HepG2 (cell line): ENCODE results near the gene MACROD2. TPM values are rescaled to one million over a fixed set of nuclear protein-coding genes. Genes with fewer than 3 reads are reported as not detected.

Source experiments
- MEF2D ChIP-seq: sonication (generic); formaldehyde crosslinking; IDR thresholded peaks from 2 replicates; pipeline ENCODE4 v1.5.1; 2020; ENCODE audit warnings: mild to moderate bottlenecking, missing genetic modification reagents
- MTA1 ChIP-seq: sonication (generic); formaldehyde crosslinking; IDR thresholded peaks from 2 replicates; pipeline ENCODE4 v1.4.0; 2020; ENCODE audit warnings: missing genetic modification reagents, mild to moderate bottlenecking, borderline replicate concordance
- SIN3B ChIP-seq: fragments of 150-350 bp; IDR thresholded peaks from 2 replicates; pipeline ENCODE4 v1.6.1; 2014; ENCODE audit warnings: low read length
- TEAD2 ChIP-seq: sonication (generic); formaldehyde crosslinking; IDR thresholded peaks from 2 replicates; pipeline ENCODE4 v1.9.0; 2021; ENCODE audit warnings: missing genetic modification reagents
- YY1 ChIP-seq: IDR thresholded peaks from 2 replicates; pipeline ENCODE4 v1.6.1; 2011; ENCODE audit warnings: low read length, low read depth, moderate library complexity, mild to moderate bottlenecking; ENCODE audit not compliant: insufficient read depth, insufficient replicate concordance
- ZFP36L1 ChIP-seq: sonication (generic); formaldehyde crosslinking; IDR thresholded peaks from 2 replicates; pipeline ENCODE4 v1.8.0; 2022; ENCODE audit warnings: mild to moderate bottlenecking, missing genetic modification reagents, moderate library complexity
- ZFP90 ChIP-seq: sonication (generic); formaldehyde crosslinking; IDR thresholded peaks from 2 replicates; pipeline ENCODE4 v1.8.0; 2022; ENCODE audit warnings: missing genetic modification reagents, mild to moderate bottlenecking, inconsistent platforms, borderline replicate concordance
- ZNF260 ChIP-seq: sonication (generic); formaldehyde crosslinking; IDR thresholded peaks from 2 replicates; pipeline ENCODE4 v1.4.0; 2020; ENCODE audit warnings: missing genetic modification reagents, low read depth, mild to moderate bottlenecking, borderline replicate concordance
- ZNF451 ChIP-seq: sonication (generic); formaldehyde crosslinking; IDR thresholded peaks from 2 replicates; pipeline ENCODE4 v1.5.0; 2020; ENCODE audit warnings: mild to moderate bottlenecking, missing genetic modification reagents
- ZNF550 ChIP-seq: sonication (generic); formaldehyde crosslinking; IDR thresholded peaks from 2 replicates; pipeline ENCODE4 v1.4.0; 2020; ENCODE audit warnings: mild to moderate bottlenecking, missing genetic modification reagents, borderline replicate concordance
- polyA plus RNA-seq, 8 experiments: library from polyadenylated mRNA; depleted of rRNA in 3 of 8; stranded (reverse) in 7 of 8; unstranded in 1 of 8; fragments of >200 nt; fragmentation: Illumina TruSeq in 4 of 8; extraction: Trizol in 4 of 8; gene quantifications; 2 replicates each; pipeline versions ENCODE4 v1.2.1 to v1.2.3, GENCODE V29; 2011 to 2016; ENCODE audit warnings: low read depth in 4 of 8, missing spikeins in 1 of 8, mixed read lengths in 1 of 8; ENCODE audit not compliant: insufficient read depth in 1 of 8
- total RNA-seq, 5 experiments: library from RNA; depleted of rRNA; stranded (reverse); fragments of >200 nt; fragmentation: Illumina TruSeq; extraction: Trizol; gene quantifications; 2 replicates each; pipeline ENCODE4 v1.2.3, GENCODE V29; 2016; ENCODE audit warnings: low read depth in 1 of 5
- TF ChIP-seq, protein P1 (sequence below): sonication (generic); formaldehyde crosslinking; IDR thresholded peaks from 2 replicates; pipeline ENCODE4 v1.5.0; 2020; ENCODE audit warnings: mild to moderate bottlenecking, missing genetic modification reagents
- TF ChIP-seq, protein P2 (sequence below): sonication (generic); formaldehyde crosslinking; conservative IDR thresholded peaks from 2 replicates; pipeline ENCODE4 v1.4.0; 2020; ENCODE audit warnings: mild to moderate bottlenecking, missing genetic modification reagents, moderate library complexity
- TF ChIP-seq, protein P3 (sequence below): sonication (generic); formaldehyde crosslinking; IDR thresholded peaks from 2 replicates; pipeline ENCODE4 v1.5.0; 2020; ENCODE audit warnings: mild to moderate bottlenecking, missing genetic modification reagents, moderate library complexity
- TF ChIP-seq, protein P4 (sequence below): sonication (generic); formaldehyde crosslinking; IDR thresholded peaks from 2 replicates; pipeline ENCODE4 v1.5.0; 2020; ENCODE audit warnings: missing genetic modification reagents

The MACROD2 gene
- total and polyA plus RNA-seq, 2 of the 13 experiments (the other 11 are each of a cell fraction or from before 2014, with no cell fraction given): 0.13 to 0.51 TPM

DNA sequence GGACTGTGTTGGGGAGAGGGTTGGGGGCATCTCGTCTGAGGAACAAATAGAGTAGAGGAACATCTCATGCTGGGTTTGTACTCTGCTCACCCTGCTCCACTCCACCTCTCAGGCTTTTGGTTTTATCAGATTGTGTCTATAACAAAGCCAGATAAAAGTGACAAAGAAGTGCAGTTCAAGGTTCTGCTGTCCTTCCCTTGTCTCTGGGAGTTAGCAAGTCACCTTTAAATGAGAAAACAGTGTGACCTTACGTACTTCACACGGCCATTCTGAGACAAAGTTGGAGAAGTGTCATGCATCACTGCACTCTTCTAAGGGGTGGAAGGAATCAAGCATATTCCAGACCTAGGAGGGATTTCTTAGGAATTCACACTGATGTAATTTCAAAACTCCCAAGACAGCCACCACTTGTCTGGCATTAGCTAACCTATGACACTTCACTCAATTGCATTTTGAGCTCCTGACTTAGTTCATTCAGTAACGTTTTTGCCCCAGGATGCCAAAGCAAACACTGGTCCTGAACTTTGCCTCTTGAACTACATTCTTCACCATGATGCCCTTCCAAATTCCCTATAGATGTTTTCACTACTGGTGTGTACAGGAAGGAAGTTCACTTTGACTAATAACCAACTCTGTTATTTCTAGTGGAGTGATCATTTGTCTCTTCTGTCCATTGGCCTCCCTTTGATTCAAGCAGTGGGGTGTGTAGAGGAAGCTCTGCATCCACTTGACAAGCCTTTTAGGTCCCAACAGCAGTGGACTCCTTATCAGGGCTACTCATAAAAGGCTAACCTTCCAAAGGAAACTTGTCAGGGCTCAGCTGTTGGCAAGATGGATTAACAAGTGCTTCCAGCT, 989.7 kb downstream of the MACROD2 start (continued):
- TF ChIP-seq TEAD2 (CRISPR knock-in tag) (no peak), MTA1 (CRISPR knock-in tag) (peak; percentile 56; the same call in 1 of the 2 replicates), ZFP90 (CRISPR knock-in tag) (no peak), MEF2D (CRISPR knock-in tag) (peak; percentile 96), ZNF260 (CRISPR knock-in tag) (no peak), ZNF550 (CRISPR knock-in tag) (no peak), SIN3B (no peak), YY1 (no peak), ZFP36L1 (CRISPR knock-in tag) (no peak), ZNF451 (no peak; the same call in 1 of the 2 replicates)
- TF ChIP-seq, protein P1, sequence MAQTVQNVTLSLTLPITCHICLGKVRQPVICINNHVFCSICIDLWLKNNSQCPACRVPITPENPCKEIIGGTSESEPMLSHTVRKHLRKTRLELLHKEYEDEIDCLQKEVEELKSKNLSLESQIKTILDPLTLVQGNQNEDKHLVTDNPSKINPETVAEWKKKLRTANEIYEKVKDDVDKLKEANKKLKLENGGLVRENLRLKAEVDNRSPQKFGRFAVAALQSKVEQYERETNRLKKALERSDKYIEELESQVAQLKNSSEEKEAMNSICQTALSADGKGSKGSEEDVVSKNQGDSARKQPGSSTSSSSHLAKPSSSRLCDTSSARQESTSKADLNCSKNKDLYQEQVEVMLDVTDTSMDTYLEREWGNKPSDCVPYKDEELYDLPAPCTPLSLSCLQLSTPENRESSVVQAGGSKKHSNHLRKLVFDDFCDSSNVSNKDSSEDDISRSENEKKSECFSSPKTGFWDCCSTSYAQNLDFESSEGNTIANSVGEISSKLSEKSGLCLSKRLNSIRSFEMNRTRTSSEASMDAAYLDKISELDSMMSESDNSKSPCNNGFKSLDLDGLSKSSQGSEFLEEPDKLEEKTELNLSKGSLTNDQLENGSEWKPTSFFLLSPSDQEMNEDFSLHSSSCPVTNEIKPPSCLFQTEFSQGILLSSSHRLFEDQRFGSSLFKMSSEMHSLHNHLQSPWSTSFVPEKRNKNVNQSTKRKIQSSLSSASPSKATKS (CRISPR knock-in tag): 0 out of 2 replicates have a peak, but pooled peaks have one; percentile 56
- TF ChIP-seq, protein P2, sequence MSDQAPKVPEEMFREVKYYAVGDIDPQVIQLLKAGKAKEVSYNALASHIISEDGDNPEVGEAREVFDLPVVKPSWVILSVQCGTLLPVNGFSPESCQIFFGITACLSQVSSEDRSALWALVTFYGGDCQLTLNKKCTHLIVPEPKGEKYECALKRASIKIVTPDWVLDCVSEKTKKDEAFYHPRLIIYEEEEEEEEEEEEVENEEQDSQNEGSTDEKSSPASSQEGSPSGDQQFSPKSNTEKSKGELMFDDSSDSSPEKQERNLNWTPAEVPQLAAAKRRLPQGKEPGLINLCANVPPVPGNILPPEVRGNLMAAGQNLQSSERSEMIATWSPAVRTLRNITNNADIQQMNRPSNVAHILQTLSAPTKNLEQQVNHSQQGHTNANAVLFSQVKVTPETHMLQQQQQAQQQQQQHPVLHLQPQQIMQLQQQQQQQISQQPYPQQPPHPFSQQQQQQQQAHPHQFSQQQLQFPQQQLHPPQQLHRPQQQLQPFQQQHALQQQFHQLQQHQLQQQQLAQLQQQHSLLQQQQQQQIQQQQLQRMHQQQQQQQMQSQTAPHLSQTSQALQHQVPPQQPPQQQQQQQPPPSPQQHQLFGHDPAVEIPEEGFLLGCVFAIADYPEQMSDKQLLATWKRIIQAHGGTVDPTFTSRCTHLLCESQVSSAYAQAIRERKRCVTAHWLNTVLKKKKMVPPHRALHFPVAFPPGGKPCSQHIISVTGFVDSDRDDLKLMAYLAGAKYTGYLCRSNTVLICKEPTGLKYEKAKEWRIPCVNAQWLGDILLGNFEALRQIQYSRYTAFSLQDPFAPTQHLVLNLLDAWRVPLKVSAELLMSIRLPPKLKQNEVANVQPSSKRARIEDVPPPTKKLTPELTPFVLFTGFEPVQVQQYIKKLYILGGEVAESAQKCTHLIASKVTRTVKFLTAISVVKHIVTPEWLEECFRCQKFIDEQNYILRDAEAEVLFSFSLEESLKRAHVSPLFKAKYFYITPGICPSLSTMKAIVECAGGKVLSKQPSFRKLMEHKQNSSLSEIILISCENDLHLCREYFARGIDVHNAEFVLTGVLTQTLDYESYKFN (CRISPR knock-in tag): peak; percentile 100
- TF ChIP-seq, protein P3, sequence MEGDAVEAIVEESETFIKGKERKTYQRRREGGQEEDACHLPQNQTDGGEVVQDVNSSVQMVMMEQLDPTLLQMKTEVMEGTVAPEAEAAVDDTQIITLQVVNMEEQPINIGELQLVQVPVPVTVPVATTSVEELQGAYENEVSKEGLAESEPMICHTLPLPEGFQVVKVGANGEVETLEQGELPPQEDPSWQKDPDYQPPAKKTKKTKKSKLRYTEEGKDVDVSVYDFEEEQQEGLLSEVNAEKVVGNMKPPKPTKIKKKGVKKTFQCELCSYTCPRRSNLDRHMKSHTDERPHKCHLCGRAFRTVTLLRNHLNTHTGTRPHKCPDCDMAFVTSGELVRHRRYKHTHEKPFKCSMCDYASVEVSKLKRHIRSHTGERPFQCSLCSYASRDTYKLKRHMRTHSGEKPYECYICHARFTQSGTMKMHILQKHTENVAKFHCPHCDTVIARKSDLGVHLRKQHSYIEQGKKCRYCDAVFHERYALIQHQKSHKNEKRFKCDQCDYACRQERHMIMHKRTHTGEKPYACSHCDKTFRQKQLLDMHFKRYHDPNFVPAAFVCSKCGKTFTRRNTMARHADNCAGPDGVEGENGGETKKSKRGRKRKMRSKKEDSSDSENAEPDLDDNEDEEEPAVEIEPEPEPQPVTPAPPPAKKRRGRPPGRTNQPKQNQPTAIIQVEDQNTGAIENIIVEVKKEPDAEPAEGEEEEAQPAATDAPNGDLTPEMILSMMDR (CRISPR knock-in tag): no peak
- TF ChIP-seq, protein P4, sequence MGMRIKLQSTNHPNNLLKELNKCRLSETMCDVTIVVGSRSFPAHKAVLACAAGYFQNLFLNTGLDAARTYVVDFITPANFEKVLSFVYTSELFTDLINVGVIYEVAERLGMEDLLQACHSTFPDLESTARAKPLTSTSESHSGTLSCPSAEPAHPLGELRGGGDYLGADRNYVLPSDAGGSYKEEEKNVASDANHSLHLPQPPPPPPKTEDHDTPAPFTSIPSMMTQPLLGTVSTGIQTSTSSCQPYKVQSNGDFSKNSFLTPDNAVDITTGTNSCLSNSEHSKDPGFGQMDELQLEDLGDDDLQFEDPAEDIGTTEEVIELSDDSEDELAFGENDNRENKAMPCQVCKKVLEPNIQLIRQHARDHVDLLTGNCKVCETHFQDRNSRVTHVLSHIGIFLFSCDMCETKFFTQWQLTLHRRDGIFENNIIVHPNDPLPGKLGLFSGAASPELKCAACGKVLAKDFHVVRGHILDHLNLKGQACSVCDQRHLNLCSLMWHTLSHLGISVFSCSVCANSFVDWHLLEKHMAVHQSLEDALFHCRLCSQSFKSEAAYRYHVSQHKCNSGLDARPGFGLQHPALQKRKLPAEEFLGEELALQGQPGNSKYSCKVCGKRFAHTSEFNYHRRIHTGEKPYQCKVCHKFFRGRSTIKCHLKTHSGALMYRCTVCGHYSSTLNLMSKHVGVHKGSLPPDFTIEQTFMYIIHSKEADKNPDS (CRISPR knock-in tag): no peak
